Liver (tissue), 9 donors: ENCODE data around the gene RCOR1. TPM values are rescaled to one million over a fixed set of nuclear protein-coding genes. Genes with fewer than 3 reads are reported as not detected.

Source experiments
- DNase-seq: peaks from one replicate; pipeline ENCODE4 v3.0.0-alpha.2; 2017; ENCODE audit warnings: low spot score
- H3K27ac ChIP-seq, 2 donors: one replicate each; pipeline ENCODE4 v1.7.0; 2013; ENCODE audit warnings: inconsistent platforms in 2 of 2, low read length in 2 of 2, control low read depth in 1 of 2, low read depth in 1 of 2, mild to moderate bottlenecking in 1 of 2
- H3K27me3 ChIP-seq, 4 donors: one replicate each; pipeline versions ENCODE4 v1.6.1 to v1.7.0; 2013; ENCODE audit warnings: low read length in 3 of 4, inconsistent platforms in 1 of 4, mild to moderate bottlenecking in 1 of 4, moderate library complexity in 1 of 4; ENCODE audit not compliant: control insufficient read depth in 4 of 4, insufficient read depth in 4 of 4
- H3K36me3 ChIP-seq, 4 donors: one replicate each; pipeline versions ENCODE4 v1.6.1 to v1.7.0; 2013; ENCODE audit warnings: low read length in 3 of 4, mild to moderate bottlenecking in 3 of 4, low read depth in 1 of 4, moderate library complexity in 1 of 4; ENCODE audit not compliant: control insufficient read depth in 4 of 4, insufficient read depth in 3 of 4
- H3K4me1 ChIP-seq, 4 donors: one replicate each; pipeline versions ENCODE4 v1.6.1 to v1.7.0; 2013; ENCODE audit warnings: low read length in 3 of 4, mild to moderate bottlenecking in 3 of 4, moderate library complexity in 1 of 4; ENCODE audit not compliant: control insufficient read depth in 4 of 4, insufficient read depth in 4 of 4
- H3K4me3 ChIP-seq, 3 donors: one replicate each; pipeline versions ENCODE4 v1.6.1 to v1.7.0; 2013; ENCODE audit warnings: low read length in 3 of 3, control low read depth in 1 of 3, low read depth in 1 of 3, mild to moderate bottlenecking in 1 of 3
- H3K9ac ChIP-seq, 2 donors: one replicate each; pipeline ENCODE4 v1.7.0; 2013; ENCODE audit warnings: low read length in 2 of 2, mild to moderate bottlenecking in 2 of 2, moderate library complexity in 2 of 2, control low read depth in 1 of 2, low read depth in 1 of 2
- H3K9me3 ChIP-seq, 4 donors: one replicate each; pipeline versions ENCODE4 v1.6.1 to v1.7.0; 2013; ENCODE audit warnings: low read length in 3 of 4; ENCODE audit not compliant: control insufficient read depth in 4 of 4
- ATF3 ChIP-seq: IDR thresholded peaks from 2 replicates; pipeline ENCODE4 v1.6.1; 2016; ENCODE audit warnings: antibody characterized with exemption
- EGR1 ChIP-seq, 2 donors: IDR thresholded peaks; 2 replicates each; pipeline ENCODE4 v1.6.1; 2016 to 2018; ENCODE audit warnings: antibody characterized with exemption in 2 of 2, low read depth in 2 of 2
- FOXA1 ChIP-seq: IDR thresholded peaks from 2 replicates; pipeline ENCODE4 v1.6.1; 2016; ENCODE audit warnings: antibody characterized with exemption
- FOXA2 ChIP-seq: IDR thresholded peaks from 2 replicates; pipeline ENCODE4 v1.6.1; 2016; ENCODE audit warnings: antibody characterized with exemption
- MAX ChIP-seq: IDR thresholded peaks from 2 replicates; pipeline ENCODE4 v1.6.1; 2016; ENCODE audit warnings: antibody characterized with exemption
- RAD21 ChIP-seq, 2 donors: IDR thresholded peaks; 2 replicates each; pipeline ENCODE4 v1.6.1; 2016; ENCODE audit warnings: antibody characterized with exemption in 2 of 2, mild to moderate bottlenecking in 2 of 2
- REST ChIP-seq: IDR thresholded peaks from 2 replicates; pipeline ENCODE4 v1.6.1; 2016; ENCODE audit warnings: antibody characterized with exemption, mild to moderate bottlenecking
- SP1 ChIP-seq: IDR thresholded peaks from 2 replicates; pipeline ENCODE4 v1.6.1; 2018; ENCODE audit warnings: antibody characterized with exemption, mild to moderate bottlenecking
- TAF1 ChIP-seq: conservative IDR thresholded peaks from 2 replicates; pipeline ENCODE4 v1.6.1; 2016; ENCODE audit warnings: antibody characterized with exemption, mild to moderate bottlenecking
- YY1 ChIP-seq: IDR thresholded peaks from 2 replicates; pipeline ENCODE4 v1.6.1; 2016; ENCODE audit warnings: antibody characterized with exemption, mild to moderate bottlenecking
- ZBTB33 ChIP-seq: IDR thresholded peaks from 2 replicates; pipeline ENCODE4 v1.6.1; 2016; ENCODE audit warnings: antibody characterized with exemption
- WGBS: extraction: QIAGEN DNeasy Blood & Tissue Kit; methylation state at CpG from one replicate; pipeline ENCODE4 v1.1.7; 2013; 5-methylcytosine and 5-hydroxymethylcytosine counted together
- polyA plus RNA-seq, 2 donors: library from polyadenylated mRNA; stranded (reverse) in 1 of 2; unstranded in 1 of 2; fragments of 200-250 nt in 1 of 2; fragments of >200 nt in 1 of 2; fragmentation: Nextera tagmentation in 1 of 2; extraction: Ambion mirVana in 1 of 2; gene quantifications; one replicate each; pipeline versions ENCODE4 v1.2.1 to v1.2.3, GENCODE V29; 2013 to 2015
- total RNA-seq, 2 donors: library from RNA; depleted of rRNA; stranded (reverse); fragments of >200 nt; gene quantifications; one replicate each; pipeline ENCODE4 v1.2.3, GENCODE V29; 2014
- donor health status: healthy.
- donor health status: healthy.
- donor health status: healthy.
- donor health status: healthy.
- donor health status: healthy.

The RCOR1 gene
- total and polyA plus RNA-seq, 4 donors, result 4.2 to 17.0 (median 5.7) TPM

- Histone ChIP-seq H3K27me3 (no peaks in the 10 kb centered on the region), H3K36me3 (no peaks in the 10 kb centered on the region), H3K4me3 (no peak overlapping the region), H3K9ac (no peak overlapping the region), H3K9me3 (no peaks in the 10 kb centered on the region), H3K27ac (no peak overlapping the region), H3K4me1 (peaks cover 0 to 19% (median 6%) of the 10 kb centered on the region in 4 donors)
- no peak for TF ChIP-seq RAD21 (IDR thresholded peaks at IDR 0.05)
- TF ChIP-seq ZBTB33, result no peak
- TF ChIP-seq MAX, result no peak
- TF ChIP-seq ATF3, result no peak
- TF ChIP-seq SP1, result no peak
- no peak for TF ChIP-seq FOXA1
- no peak for TF ChIP-seq EGR1 (IDR thresholded peaks at IDR 0.05; ENCODE audit: low read depth in 2 of 2)
- no peak for TF ChIP-seq FOXA2
- no peak for DNase-seq
- WGBS, result 54% methylated on average over 2 of the region's 2 CpGs
Observed at GRCh38 chr14:102691763-102692162, 99.3 kb downstream of the RCOR1 start.

- 77% methylated on average over 4 of the region's 4 CpGs for WGBS
Observed at GRCh38 chr14:102692334-102692733, 99.9 kb downstream of the RCOR1 start.

More at GRCh38 chr14:102692334-102692733, 99.9 kb downstream of the RCOR1 start:
- Histone ChIP-seq H3K27me3 (no peaks in the 10 kb centered on the region), H3K9ac (no peak overlapping the region), H3K27ac (no peak overlapping the region), H3K36me3 (no peaks in the 10 kb centered on the region), H3K4me3 (no peak overlapping the region), H3K4me1 (peaks cover 0 to 25% (median 9%) of the 10 kb centered on the region in 4 donors), H3K9me3 (no peaks in the 10 kb centered on the region)
- no peak for DNase-seq
- no peak for TF ChIP-seq YY1
- no peak for TF ChIP-seq ZBTB33
- TF ChIP-seq FOXA2, result no peak
- no peak for TF ChIP-seq MAX
- TF ChIP-seq REST, result no peak
- TF ChIP-seq TAF1, result no peak
- TF ChIP-seq EGR1 (IDR thresholded peaks at IDR 0.05; ENCODE audit: low read depth in 2 of 2), result no peak
